OCI-LY7 (cell line): ENCODE data around the gene MAP7D2.

Experiments
- CTCF ChIP-seq: fragments of 200-600 bp; sonication (generic); conservative IDR thresholded peaks from 2 replicates; pipeline ENCODE4 v1.5.1; 2014; ENCODE audit warnings: mild to moderate bottlenecking, antibody characterized with exemption, low read length, moderate library complexity, mixed read lengths
- EZH2phosphoT487 ChIP-seq: fragments of 200-600 bp; sonication (generic); IDR thresholded peaks from 2 replicates; pipeline ENCODE4 v1.6.1; 2018; ENCODE audit warnings: low read depth, borderline replicate concordance, mild to moderate bottlenecking, mixed run types, antibody characterized with exemption, low read length, moderate library complexity, mixed read lengths

- TF ChIP-seq CTCF (no peak), EZH2phosphoT487 (no peak)
Measured at GRCh38 chrX:20130357-20130756, 13.7 kb upstream of the MAP7D2 start.
